GM12878 (cell line): ENCODE results near the gene GTF2IRD1. TPM values are rescaled to one million over a fixed set of nuclear protein-coding genes. Genes with fewer than 3 reads are reported as not detected.

Experiments used
- ATF7 ChIP-seq: fragments of 450-650 bp; IDR thresholded peaks from 2 replicates; pipeline ENCODE4 v1.6.1; 2016; ENCODE audit warnings: low read depth, mild to moderate bottlenecking
- BACH1 ChIP-seq: fragments of 450-650 bp; IDR thresholded peaks from 2 replicates; pipeline ENCODE4 v1.6.1; 2017; ENCODE audit warnings: mild to moderate bottlenecking, borderline replicate concordance
- BCL11A ChIP-seq: IDR thresholded peaks from 2 replicates; pipeline ENCODE4 v1.6.1; 2011; ENCODE audit warnings: low read depth, low read length
- CBX5 ChIP-seq: sonication (generic); IDR thresholded peaks from 2 replicates; pipeline ENCODE4 v1.6.1; 2016; ENCODE audit warnings: low read depth, moderate library complexity, mild to moderate bottlenecking, inconsistent platforms
- CEBPB ChIP-seq, 2 experiments: fragments of 150-350 bp in 1 of 2; IDR thresholded peaks; 2 replicates each; pipeline ENCODE4 v1.6.1; 2012 to 2014; ENCODE audit warnings: low read depth in 2 of 2, low read length in 2 of 2, borderline replicate concordance in 1 of 2, inconsistent platforms in 1 of 2
- CREM ChIP-seq: IDR thresholded peaks from 2 replicates; pipeline ENCODE4 v1.6.1; 2014; ENCODE audit warnings: antibody characterized with exemption, low read depth
- GATAD2B ChIP-seq: fragments of 450-650 bp; conservative IDR thresholded peaks from 2 replicates; pipeline ENCODE4 v1.6.1; 2017; ENCODE audit warnings: low read depth, mild to moderate bottlenecking, moderate library complexity
- IKZF2 ChIP-seq, 2 experiments: fragments of 450-650 bp; IDR thresholded peaks; 2 replicates each; pipeline ENCODE4 v1.6.1; 2017; ENCODE audit warnings: mild to moderate bottlenecking in 2 of 2, moderate library complexity in 2 of 2
- KDM1A ChIP-seq: fragments of 200-600 bp; sonication (generic); IDR thresholded peaks from 2 replicates; pipeline ENCODE4 v1.6.1; 2016; ENCODE audit warnings: borderline replicate concordance
- MTA2 ChIP-seq: fragments of 450-650 bp; IDR thresholded peaks from 2 replicates; pipeline ENCODE4 v1.6.1; 2016; ENCODE audit warnings: low read depth, mild to moderate bottlenecking, moderate library complexity
- MXI1 ChIP-seq: fragments of 150-350 bp; IDR thresholded peaks from 2 replicates; pipeline ENCODE4 v1.6.1; 2011; ENCODE audit warnings: low read depth, mild to moderate bottlenecking, inconsistent platforms, low read length, improper control_type of control experiment
- NFXL1 ChIP-seq: fragments of 450-650 bp; IDR thresholded peaks from 2 replicates; pipeline ENCODE4 v1.6.1; 2017; ENCODE audit warnings: antibody characterized with exemption, mild to moderate bottlenecking, borderline replicate concordance
- NFYA ChIP-seq: IDR thresholded peaks from 2 replicates; pipeline ENCODE4 v1.6.1; 2011; ENCODE audit warnings: low read depth, mild to moderate bottlenecking, low read length, improper control_type of control experiment, borderline replicate concordance
- PAX5 ChIP-seq: IDR thresholded peaks from 2 replicates; pipeline ENCODE4 v1.6.1; 2011; ENCODE audit warnings: low read depth, low read length, borderline replicate concordance
- PAX8 ChIP-seq: fragments of 450-650 bp; IDR thresholded peaks from 2 replicates; pipeline ENCODE4 v1.6.1; 2017; ENCODE audit warnings: mild to moderate bottlenecking, moderate library complexity
- POU2F2 ChIP-seq: IDR thresholded peaks from 3 replicates; pipeline ENCODE4 v1.6.1; 2011; ENCODE audit warnings: low read depth, mild to moderate bottlenecking, low read length, borderline replicate concordance
- RAD21 ChIP-seq: IDR thresholded peaks from 2 replicates; pipeline ENCODE4 v1.6.1; 2011; ENCODE audit warnings: mild to moderate bottlenecking, low read depth, low read length, moderate library complexity; ENCODE audit not compliant: insufficient read depth
- RUNX3 ChIP-seq: IDR thresholded peaks from 2 replicates; pipeline ENCODE4 v1.6.1; 2012; ENCODE audit warnings: low read length, inconsistent platforms
- SMARCA5 ChIP-seq: fragments of 450-650 bp; IDR thresholded peaks from 2 replicates; pipeline ENCODE4 v1.6.1; 2017; ENCODE audit warnings: mild to moderate bottlenecking
- SREBF2 ChIP-seq: IDR thresholded peaks from 2 replicates; pipeline ENCODE4 v1.6.1; 2012; ENCODE audit warnings: mild to moderate bottlenecking, low read length
- SUPT20H ChIP-seq: IDR thresholded peaks from 2 replicates; pipeline ENCODE4 v1.6.1; 2011; ENCODE audit warnings: low read depth, mild to moderate bottlenecking, low read length, moderate library complexity, borderline replicate concordance; ENCODE audit not compliant: control insufficient read depth
- YY1 ChIP-seq: IDR thresholded peaks from 2 replicates; pipeline ENCODE4 v1.6.1; 2011; ENCODE audit warnings: low read depth, mild to moderate bottlenecking, low read length
- polyA plus RNA-seq, 11 experiments: library from polyadenylated mRNA; depleted of rRNA in 4 of 11; unstranded in 6 of 11; stranded (reverse) in 5 of 11; fragments of >200 nt; fragmentation: Nextera tagmentation in 4 of 11; fragmentation: Illumina TruSeq in 1 of 11; extraction: Ambion mirVana in 4 of 11; extraction: Trizol in 1 of 11; gene quantifications; 1 replicate in 1 of 11; 2 replicates in 10 of 11; pipeline versions ENCODE4 v1.2.1 to v1.2.3, GENCODE V29; 2011 to 2016; ENCODE audit warnings: inconsistent platforms in 2 of 11, missing spikeins in 2 of 11, low read depth in 1 of 11
- total RNA-seq, 4 experiments: library from RNA; depleted of rRNA in 3 of 4; stranded (reverse); fragments of >200 nt in 3 of 4; fragmentation: Illumina TruSeq in 1 of 4; extraction: Trizol in 1 of 4; gene quantifications; 2 replicates each; pipeline versions ENCODE4 v1.2.1 to v1.2.3, GENCODE V29; 2013 to 2021
- TF ChIP-seq, protein P1 (sequence below): IDR thresholded peaks from 2 replicates; pipeline ENCODE4 v1.6.1; 2011; ENCODE audit warnings: mild to moderate bottlenecking, low read depth, low read length, moderate library complexity; ENCODE audit not compliant: insufficient replicate concordance
- TF ChIP-seq, protein P2 (sequence below): fragments of 450-650 bp; IDR thresholded peaks from 2 replicates; pipeline ENCODE4 v1.6.1; 2017; ENCODE audit warnings: borderline replicate concordance
- TF ChIP-seq, protein P3 (sequence below): fragments of 450-650 bp; IDR thresholded peaks from 2 replicates; pipeline ENCODE4 v1.6.1; 2016; ENCODE audit warnings: mild to moderate bottlenecking, moderate library complexity, borderline replicate concordance

Gene GTF2IRD1
- total and polyA plus RNA-seq, 10 of the 15 experiments (the other 5 are each of a cell fraction or from before 2014, with no cell fraction given) = 0.48 to 3.0 (median 1.3) TPM

- TF ChIP-seq RAD21 = no peak
- no peak for TF ChIP-seq BACH1
- TF ChIP-seq POU2F2 = peak; percentile 42; the same call in 1 of the 3 replicates
- TF ChIP-seq, protein P1, sequence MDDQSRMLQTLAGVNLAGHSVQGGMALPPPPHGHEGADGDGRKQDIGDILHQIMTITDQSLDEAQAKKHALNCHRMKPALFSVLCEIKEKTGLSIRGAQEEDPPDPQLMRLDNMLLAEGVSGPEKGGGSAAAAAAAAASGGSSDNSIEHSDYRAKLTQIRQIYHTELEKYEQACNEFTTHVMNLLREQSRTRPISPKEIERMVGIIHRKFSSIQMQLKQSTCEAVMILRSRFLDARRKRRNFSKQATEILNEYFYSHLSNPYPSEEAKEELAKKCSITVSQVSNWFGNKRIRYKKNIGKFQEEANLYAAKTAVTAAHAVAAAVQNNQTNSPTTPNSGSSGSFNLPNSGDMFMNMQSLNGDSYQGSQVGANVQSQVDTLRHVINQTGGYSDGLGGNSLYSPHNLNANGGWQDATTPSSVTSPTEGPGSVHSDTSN = peak; percentile 41
- TF ChIP-seq, protein P2, sequence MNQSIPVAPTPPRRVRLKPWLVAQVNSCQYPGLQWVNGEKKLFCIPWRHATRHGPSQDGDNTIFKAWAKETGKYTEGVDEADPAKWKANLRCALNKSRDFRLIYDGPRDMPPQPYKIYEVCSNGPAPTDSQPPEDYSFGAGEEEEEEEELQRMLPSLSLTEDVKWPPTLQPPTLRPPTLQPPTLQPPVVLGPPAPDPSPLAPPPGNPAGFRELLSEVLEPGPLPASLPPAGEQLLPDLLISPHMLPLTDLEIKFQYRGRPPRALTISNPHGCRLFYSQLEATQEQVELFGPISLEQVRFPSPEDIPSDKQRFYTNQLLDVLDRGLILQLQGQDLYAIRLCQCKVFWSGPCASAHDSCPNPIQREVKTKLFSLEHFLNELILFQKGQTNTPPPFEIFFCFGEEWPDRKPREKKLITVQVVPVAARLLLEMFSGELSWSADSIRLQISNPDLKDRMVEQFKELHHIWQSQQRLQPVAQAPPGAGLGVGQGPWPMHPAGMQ = no peak
- no peak for TF ChIP-seq YY1
- TF ChIP-seq MTA2 = 0 out of 2 replicates have a peak, but pooled peaks have one; percentile 54
- no peak for TF ChIP-seq NFYA
- TF ChIP-seq RUNX3 = peak; percentile 79
- TF ChIP-seq ATF7 = peak; percentile 30; the same call in 1 of the 2 replicates
- TF ChIP-seq MXI1 = no peak
- TF ChIP-seq KDM1A = no peak
- no peak for TF ChIP-seq CEBPB (IDR thresholded peaks at IDR 0.05; ENCODE audit: borderline replicate concordance in 1 of 2, low read depth in 2 of 2, low read length in 2 of 2)
- peak; percentile 93 for TF ChIP-seq PAX5
- TF ChIP-seq SREBF2 = no peak
- TF ChIP-seq, protein P3, sequence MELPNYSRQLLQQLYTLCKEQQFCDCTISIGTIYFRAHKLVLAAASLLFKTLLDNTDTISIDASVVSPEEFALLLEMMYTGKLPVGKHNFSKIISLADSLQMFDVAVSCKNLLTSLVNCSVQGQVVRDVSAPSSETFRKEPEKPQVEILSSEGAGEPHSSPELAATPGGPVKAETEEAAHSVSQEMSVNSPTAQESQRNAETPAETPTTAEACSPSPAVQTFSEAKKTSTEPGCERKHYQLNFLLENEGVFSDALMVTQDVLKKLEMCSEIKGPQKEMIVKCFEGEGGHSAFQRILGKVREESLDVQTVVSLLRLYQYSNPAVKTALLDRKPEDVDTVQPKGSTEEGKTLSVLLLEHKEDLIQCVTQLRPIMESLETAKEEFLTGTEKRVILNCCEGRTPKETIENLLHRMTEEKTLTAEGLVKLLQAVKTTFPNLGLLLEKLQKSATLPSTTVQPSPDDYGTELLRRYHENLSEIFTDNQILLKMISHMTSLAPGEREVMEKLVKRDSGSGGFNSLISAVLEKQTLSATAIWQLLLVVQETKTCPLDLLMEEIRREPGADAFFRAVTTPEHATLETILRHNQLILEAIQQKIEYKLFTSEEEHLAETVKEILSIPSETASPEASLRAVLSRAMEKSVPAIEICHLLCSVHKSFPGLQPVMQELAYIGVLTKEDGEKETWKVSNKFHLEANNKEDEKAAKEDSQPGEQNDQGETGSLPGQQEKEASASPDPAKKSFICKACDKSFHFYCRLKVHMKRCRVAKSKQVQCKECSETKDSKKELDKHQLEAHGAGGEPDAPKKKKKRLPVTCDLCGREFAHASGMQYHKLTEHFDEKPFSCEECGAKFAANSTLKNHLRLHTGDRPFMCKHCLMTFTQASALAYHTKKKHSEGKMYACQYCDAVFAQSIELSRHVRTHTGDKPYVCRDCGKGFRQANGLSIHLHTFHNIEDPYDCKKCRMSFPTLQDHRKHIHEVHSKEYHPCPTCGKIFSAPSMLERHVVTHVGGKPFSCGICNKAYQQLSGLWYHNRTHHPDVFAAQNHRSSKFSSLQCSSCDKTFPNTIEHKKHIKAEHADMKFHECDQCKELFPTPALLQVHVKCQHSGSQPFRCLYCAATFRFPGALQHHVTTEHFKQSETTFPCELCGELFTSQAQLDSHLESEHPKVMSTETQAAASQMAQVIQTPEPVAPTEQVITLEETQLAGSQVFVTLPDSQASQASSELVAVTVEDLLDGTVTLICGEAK = no peak
- TF ChIP-seq GATAD2B = peak; percentile 61; the same call in 1 of the 2 replicates
- TF ChIP-seq BCL11A = peak; percentile 52; the same call in 1 of the 2 replicates
- no peak for TF ChIP-seq PAX8
- TF ChIP-seq IKZF2 (IDR thresholded peaks at IDR 0.05) = peak; percentile 57 to 75; a peak in 2 of 4 replicates
- TF ChIP-seq CBX5 = no peak
- TF ChIP-seq NFXL1 = no peak
- TF ChIP-seq SUPT20H = no peak
- 0 out of 2 replicates have a peak, but pooled peaks have one; percentile 8 for TF ChIP-seq CREM
- 0 out of 2 replicates have a peak, but pooled peaks have one; percentile 3 for TF ChIP-seq SMARCA5
Observed at GRCh38 chr7:74587435-74588126, 133.9 kb downstream of the GTF2IRD1 start (continued).
